ENCODE measurements around the gene CYP26B1.
A peak's percentile ranks its signal among the peaks of the same experiment; 100 is the strongest.
"Not testable (repeated sequence)": the region's sequence is repeated elsewhere in the genome, so short reads cannot be mapped to it uniquely, and the experiment has no call there.

CYP26B1 gene

GRCh38 chr2:72103161-72103560 lies 44.5 kb downstream of the CYP26B1 start:
- DNase-seq = no peak

GRCh38 chr2:72098935-72099334 lies 48.7 kb downstream of the CYP26B1 start:
- no peak for DNase-seq

GRCh38 chr2:72097276-72097675 lies 50.4 kb downstream of the CYP26B1 start:
- no peak for DNase-seq

- DNase-seq = no peak
Measured at GRCh38 chr2:72096181-72096580, 51.5 kb downstream of the CYP26B1 start.

DNA sequence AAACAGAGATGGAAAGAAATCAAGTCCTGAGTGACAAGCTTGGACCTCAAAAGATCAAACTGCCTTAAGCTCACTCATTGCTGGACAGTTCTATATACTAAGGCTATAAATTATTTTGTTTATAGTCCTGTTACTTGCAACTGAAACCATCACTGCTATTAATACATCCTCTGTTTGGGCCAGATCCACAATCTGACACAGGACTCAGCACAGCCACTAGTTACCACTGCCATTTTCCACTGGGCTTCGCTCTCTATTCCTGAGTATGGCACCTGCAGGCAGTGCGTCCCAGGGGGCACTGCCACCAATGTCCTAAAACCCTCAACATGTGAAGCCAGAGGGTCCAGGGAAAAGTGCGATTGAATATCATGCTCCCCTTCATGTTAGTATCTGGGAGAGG lies 52.3 kb downstream of the CYP26B1 start:
- no peak for DNase-seq

DNA sequence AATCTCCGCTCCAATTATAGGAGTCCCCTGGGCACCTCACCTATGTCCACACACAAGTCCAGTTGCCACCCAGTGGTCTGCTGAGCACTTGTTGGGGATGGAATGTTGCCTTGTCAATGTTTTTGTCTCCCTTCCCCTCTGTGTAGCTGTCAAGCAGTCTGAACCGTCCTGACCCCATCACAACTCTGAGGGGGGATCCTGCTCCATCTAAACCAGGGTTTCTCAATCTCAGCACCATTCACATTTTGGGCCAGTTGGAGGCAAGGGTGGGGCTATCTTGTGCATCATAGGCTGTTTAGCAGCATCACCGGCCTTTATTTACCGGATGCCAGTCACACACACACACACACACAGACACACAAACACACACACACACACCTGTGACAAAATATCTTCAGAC lies 53.0 kb downstream of the CYP26B1 start:
- no peak for DNase-seq

DNA sequence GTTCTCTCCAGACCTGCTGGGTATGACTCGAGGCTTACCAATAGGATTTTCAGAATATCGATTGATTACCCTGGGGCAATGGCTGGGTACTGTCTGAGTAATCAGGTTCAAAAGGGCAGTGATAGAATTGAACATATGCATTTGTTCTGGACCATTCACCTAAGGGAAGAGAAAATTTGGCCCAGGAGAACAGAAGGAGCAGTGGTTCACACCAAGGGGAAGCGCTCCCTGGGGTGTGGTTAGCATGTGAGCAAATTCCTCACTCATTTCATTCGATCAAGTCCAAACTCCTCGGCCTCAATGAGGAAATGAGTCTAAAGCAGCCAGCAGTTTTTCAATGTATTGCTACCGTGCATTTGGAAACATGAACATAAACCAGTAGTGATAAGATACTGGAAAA lies 55.6 kb downstream of the CYP26B1 start:
- DNase-seq = no peak

- DNase-seq = no peak
Measured at GRCh38 chr2:72090781-72091482, 56.7 kb downstream of the CYP26B1 start.

DNA sequence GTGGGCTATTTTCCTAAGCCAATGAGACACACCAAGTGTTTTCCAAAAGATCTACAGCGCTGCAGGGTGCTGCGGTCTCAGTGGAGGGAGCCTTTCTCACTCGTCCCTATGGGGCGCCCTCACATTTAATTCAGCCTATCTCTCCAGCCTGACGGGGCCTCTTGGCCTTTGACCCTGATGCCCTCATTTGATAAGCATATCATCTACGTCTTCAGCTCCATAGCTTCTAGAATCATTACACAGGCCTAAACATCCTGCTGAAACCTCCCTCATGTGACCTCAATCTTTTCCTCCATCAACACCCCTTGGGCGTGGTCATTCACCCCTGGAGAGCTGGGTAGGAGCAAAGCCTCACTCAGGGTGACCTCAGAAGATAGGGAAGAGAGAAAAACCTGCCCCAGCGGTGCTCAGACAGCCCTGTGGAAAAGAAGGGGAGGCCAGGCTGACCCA lies 57.4 kb downstream of the CYP26B1 start:
- DNase-seq = no peak

- no peak for DNase-seq
Measured at GRCh38 chr2:72089537-72089936, 58.1 kb downstream of the CYP26B1 start.

DNA sequence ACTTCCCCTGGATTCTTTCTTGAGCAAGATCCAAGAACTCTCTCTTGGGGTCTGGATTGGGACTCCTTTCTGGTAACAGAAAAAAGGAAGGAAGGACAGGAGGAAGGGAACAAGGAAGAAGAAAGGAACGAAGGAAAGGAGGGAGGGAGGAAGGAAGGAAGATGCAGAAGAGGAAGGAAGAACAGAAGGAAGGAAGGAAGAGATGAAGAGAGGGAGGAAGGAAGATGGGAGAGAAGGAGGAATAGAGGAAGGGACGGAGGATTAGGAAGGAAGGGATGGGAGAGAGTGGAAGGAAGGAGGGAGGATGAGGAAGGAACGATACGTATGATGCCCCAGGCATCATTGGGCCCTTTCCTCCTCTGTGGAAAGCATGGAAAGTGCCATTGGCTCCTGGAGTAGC lies 58.6 kb downstream of the CYP26B1 start:
- DNase-seq = no peak

DNA sequence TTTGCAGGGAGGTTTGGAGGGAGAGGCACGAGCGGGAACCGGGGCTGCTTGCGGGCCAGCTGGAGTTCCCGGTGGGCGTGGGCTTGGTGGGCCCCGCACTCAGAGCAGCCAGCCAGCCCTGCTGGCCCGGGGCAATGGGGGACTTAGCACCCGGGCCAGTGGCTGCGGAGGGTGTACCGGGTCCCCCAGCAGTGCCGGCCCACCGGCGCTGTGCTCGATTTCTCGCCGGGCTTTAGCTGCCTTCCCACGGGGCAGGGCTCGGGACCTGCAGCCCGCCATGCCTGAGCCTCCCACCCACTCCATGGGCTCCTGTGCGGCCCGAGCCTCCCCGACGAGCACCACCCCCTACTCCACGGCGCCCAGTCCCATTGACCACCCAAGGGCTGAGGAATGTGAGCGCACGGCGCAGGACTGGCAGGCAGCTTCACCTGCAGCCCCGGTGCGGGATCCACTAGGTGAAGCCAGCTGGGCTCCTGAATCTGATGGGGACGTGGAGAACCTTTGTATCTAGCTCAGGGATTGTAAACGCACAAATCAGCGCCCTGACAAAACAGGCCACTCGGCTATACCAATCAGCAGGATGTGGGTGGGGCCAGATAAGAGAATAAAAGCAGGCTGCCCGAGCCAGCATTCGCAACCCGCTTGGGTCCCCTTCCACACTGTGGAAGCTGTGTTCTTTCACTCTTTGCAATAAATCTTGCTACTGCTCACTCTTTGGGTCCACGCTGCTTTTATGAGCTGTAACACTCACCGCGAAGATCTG lies 60.6 kb downstream of the CYP26B1 start:
- not testable (repeated sequence) for DNase-seq

DNA sequence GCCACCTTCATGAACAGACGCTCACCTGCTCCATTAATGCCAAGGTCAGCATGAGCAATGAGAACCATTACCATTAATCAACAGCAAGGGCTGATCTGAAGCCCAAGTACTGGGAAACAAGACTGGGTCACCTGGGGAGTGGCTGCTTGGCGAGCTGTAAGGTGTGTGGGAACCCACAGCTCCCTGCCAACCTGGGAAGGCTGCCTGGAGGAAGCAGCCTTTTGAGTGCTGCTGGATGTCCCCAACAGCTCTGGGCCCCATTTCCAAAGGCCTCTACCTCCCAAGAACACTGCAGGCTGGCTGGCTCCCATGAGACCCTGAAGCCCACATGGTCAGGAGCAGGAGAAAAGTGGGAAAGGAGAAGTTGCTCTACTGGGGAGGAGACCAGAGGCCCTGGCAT lies 62.1 kb downstream of the CYP26B1 start:
- no peak for DNase-seq

DNA sequence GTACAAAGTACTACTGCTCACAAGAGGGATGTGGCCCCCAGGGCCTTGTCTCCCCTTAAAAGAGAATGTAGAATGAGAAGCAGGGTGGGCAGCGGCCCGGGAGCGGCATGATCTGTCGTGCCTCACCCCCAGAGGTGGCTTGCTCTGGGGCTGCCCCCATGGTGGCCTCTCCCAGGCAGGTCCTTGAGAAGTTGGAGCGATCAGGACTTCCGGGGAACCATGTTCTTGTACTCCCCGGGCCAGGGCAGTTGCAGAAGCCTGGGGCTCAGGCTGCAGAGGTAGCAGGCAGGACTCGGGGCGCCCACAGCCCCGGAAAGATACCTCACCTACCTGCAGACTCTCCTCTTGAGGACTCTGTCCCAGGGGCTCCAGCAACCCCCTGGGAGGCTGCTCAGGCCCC lies 62.6 kb downstream of the CYP26B1 start:
- DNase-seq = no peak

- no peak for DNase-seq
Measured at GRCh38 chr2:72084584-72084976, 63.1 kb downstream of the CYP26B1 start.

- no peak for DNase-seq
Measured at GRCh38 chr2:72083751-72084583, 63.7 kb downstream of the CYP26B1 start.

GRCh38 chr2:72082887-72083286 lies 64.8 kb downstream of the CYP26B1 start:
- DNase-seq = no peak

DNA sequence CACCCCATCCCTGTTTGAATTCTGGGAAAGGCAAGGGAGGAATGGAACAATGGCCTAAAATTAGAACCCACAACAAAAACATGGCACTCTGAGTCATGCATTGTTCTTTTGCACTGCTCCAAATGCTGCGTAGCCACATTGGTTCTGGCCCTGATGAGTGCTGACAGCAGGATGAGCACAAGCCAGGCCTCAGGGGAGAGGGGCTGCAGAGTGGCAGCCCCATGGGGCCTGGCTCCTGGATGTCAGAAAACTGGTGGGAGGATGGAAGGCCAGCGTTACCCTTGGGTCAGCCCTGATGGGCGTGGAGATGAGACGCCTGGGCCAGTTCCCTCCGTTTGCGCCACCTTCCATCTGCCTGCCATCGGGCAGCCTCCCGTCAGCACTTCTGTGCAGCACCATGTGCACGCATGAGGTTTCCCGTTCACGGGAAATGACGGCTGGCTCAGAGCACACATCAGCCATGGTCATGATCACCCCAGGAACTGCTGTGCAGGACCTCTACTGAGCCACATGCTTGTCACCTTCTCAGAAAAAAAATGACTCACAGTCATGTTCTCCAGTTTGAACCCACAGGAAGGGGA lies 65.6 kb downstream of the CYP26B1 start:
- DNase-seq = no peak

GRCh38 chr2:72081451-72081850 lies 66.2 kb downstream of the CYP26B1 start:
- no peak for DNase-seq

GRCh38 chr2:72080286-72081145 lies 67.1 kb downstream of the CYP26B1 start:
- peak; percentile 14 for DNase-seq
